OCI-LY3 (cell line): ENCODE results near the gene LGALS1.

Source experiments
- H2AFZ ChIP-seq: fragments of 200-600, 300-600 bp; shearing (Covaris generic); 2 replicates; pipeline ENCODE4 v1.6.0; 2014; ENCODE audit warnings: antibody characterized with exemption, low read depth, low read length
- H3K27ac ChIP-seq: fragments of 200-600, 300-600 bp; sonication (generic); 2 replicates; pipeline ENCODE4 v1.5.1; 2014; ENCODE audit warnings: mild to moderate bottlenecking, low read length, moderate library complexity, mixed read lengths
- H3K27me3 ChIP-seq: fragments of 200-600, 300-600 bp; sonication (generic); 2 replicates; pipeline ENCODE4 v1.6.1; 2014; ENCODE audit warnings: low read depth, low read length, mixed read lengths
- H3K36me3 ChIP-seq: fragments of 200-600, 300-600 bp; sonication (generic); replicated peaks from 2 replicates; pipeline ENCODE3; 2014; ENCODE audit warnings: low read depth, low read length, mixed read lengths
- H3K4me1 ChIP-seq: fragments of 300-600, 200-600 bp; sonication (generic); 2 replicates; pipeline ENCODE4 v1.6.1; 2014; ENCODE audit warnings: low read length, mixed read lengths
- H3K4me2 ChIP-seq: fragments of 200-600, 300-600 bp; sonication (generic); 2 replicates; pipeline ENCODE4 v1.6.1; 2014; ENCODE audit warnings: low read length, mixed read lengths
- H3K4me3 ChIP-seq: fragments of 300-600, 200-600 bp; sonication (generic); 2 replicates; pipeline ENCODE4 v1.5.1; 2014; ENCODE audit warnings: antibody characterized with exemption, mild to moderate bottlenecking, low read length, moderate library complexity
- H3K79me2 ChIP-seq: fragments of 300-600, 200-600 bp; shearing (Covaris generic); 2 replicates; pipeline ENCODE4 v1.6.1; 2014; ENCODE audit warnings: mild to moderate bottlenecking, low read length, mixed read lengths
- H3K9ac ChIP-seq: fragments of 300-600, 200-600 bp; shearing (Covaris generic); 2 replicates; pipeline ENCODE4 v1.6.0; 2014; ENCODE audit warnings: mild to moderate bottlenecking, low read length, moderate library complexity
- H3K9me3 ChIP-seq: fragments of 200-600, 300-600 bp; shearing (Covaris generic); 2 replicates; pipeline ENCODE4 v1.6.1; 2014; ENCODE audit warnings: low read length, mixed read lengths; ENCODE audit not compliant: insufficient read depth
- H4K20me1 ChIP-seq: fragments of 200-600, 300-600 bp; sonication (generic); 2 replicates; pipeline ENCODE4 v1.6.1; 2016; ENCODE audit warnings: low read length, mixed read lengths; ENCODE audit not compliant: insufficient read depth
- EZH2phosphoT487 ChIP-seq: fragments of 200-600 bp; shearing (Covaris generic); IDR thresholded peaks from 2 replicates; pipeline ENCODE4 v1.6.1; 2018; ENCODE audit warnings: antibody characterized with exemption, mixed run types, low read depth
- TF ChIP-seq, protein P1 (sequence below): fragments of 200-600, 300-600 bp; sonication (generic); IDR thresholded peaks from 2 replicates; pipeline ENCODE4 v1.5.1; 2014; ENCODE audit warnings: antibody characterized with exemption, low read length, low read depth

The LGALS1 gene

DNA sequence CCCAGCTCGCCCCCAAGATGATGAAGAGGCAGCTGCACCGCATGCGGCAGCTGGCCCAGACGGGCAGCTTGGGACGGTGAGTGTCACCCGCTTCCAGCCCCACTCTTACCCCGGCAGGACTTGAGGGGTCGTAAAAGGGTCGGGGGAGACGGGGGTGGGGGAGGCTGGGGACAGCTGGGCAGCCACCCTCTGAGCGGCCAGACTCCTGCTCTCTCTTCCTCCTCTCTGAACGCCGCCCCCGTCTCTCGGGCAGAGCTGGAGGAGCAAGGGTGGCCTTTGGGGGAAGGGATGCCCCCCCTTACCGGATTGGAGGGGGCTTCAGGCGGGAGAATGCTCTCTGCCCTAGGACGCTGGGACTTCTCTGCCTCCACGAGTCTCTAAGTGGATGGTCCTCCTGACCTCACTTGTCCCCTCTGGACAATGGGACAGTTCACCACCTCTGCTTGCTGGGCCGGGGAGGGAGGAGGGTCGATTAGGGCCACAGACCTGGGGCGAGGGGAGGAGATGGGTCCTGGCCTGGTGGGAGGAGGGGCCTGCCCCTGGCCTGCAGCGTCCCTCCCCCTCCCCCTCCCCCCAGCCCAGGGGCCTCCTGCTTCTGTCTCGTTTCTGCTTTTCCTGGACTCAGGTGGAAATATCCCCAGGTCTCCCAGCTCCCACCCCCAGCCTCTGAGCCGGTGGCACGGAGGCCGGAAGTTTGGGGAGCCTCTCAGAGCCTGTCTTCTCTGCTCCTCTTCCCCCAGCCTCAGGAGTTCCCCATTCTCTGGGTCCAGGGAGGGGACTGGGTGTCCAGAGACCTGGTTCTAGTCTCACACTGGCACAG, 35.5 kb upstream of the LGALS1 start:
- H3K4me3 ChIP-seq, result peak overlapping the region; percentile 94
- H2AFZ ChIP-seq, result no peak overlapping the region
- H3K9me3 ChIP-seq, result no peaks in the 10 kb centered on the region
- TF ChIP-seq EZH2phosphoT487, result no peak
- TF ChIP-seq, protein P1, sequence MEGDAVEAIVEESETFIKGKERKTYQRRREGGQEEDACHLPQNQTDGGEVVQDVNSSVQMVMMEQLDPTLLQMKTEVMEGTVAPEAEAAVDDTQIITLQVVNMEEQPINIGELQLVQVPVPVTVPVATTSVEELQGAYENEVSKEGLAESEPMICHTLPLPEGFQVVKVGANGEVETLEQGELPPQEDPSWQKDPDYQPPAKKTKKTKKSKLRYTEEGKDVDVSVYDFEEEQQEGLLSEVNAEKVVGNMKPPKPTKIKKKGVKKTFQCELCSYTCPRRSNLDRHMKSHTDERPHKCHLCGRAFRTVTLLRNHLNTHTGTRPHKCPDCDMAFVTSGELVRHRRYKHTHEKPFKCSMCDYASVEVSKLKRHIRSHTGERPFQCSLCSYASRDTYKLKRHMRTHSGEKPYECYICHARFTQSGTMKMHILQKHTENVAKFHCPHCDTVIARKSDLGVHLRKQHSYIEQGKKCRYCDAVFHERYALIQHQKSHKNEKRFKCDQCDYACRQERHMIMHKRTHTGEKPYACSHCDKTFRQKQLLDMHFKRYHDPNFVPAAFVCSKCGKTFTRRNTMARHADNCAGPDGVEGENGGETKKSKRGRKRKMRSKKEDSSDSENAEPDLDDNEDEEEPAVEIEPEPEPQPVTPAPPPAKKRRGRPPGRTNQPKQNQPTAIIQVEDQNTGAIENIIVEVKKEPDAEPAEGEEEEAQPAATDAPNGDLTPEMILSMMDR, result no peak
- peaks cover 55% of the 10 kb centered on the region for H3K4me1 ChIP-seq
- peaks cover 29% of the 10 kb centered on the region for H3K36me3 ChIP-seq
- H3K79me2 ChIP-seq, result peaks cover 36% of the 10 kb centered on the region
- H3K9ac ChIP-seq, result peak overlapping the region; percentile 99
- no peaks in the 10 kb centered on the region for H3K27me3 ChIP-seq
- peak overlapping the region; percentile 80 for H3K27ac ChIP-seq
- peaks cover 4% of the 10 kb centered on the region; the same call in 1 of the 2 replicates for H4K20me1 ChIP-seq
- H3K4me2 ChIP-seq, result peak overlapping the region; percentile 90

- Histone ChIP-seq H3K9ac (peak overlapping the region; percentile 99), H3K27ac (peak overlapping the region; percentile 80), H3K27me3 (no peaks in the 10 kb centered on the region), H3K79me2 (peaks cover 36% of the 10 kb centered on the region), H3K36me3 (peaks cover 35% of the 10 kb centered on the region), H3K9me3 (no peaks in the 10 kb centered on the region), H2AFZ (no peak overlapping the region), H3K4me2 (peak overlapping the region; percentile 90), H4K20me1 (peaks cover 4% of the 10 kb centered on the region; the same call in 1 of the 2 replicates), H3K4me1 (peaks cover 46% of the 10 kb centered on the region), H3K4me3 (peak overlapping the region; percentile 94)
- TF ChIP-seq, protein P1, result peak; percentile 12; the same call in 1 of the 2 replicates
- no peak for TF ChIP-seq EZH2phosphoT487
These were observed 34.6 kb upstream of the LGALS1 start for GRCh38 chr22:37640591-37641560.

DNA sequence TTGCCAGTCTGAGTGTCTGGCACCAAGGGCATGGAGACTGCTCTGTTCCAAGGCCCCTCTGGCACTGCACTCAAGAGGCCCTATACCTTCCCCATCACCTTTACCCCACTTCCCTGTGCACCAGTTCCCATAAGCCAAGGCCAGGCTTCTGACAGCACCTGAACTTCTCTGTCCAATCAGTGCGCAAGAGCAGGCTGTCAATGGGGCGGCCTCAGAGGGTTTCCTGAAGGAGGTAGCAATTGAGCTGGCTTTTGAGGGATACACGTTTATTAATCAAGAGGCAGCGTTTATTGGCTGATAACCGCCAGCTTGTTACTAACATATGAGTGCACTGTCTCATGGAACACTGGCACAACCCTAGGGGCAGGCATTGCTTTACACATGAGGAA, 33.9 kb upstream of the LGALS1 start:
- no peak overlapping the region for H3K9ac ChIP-seq
- no peak for TF ChIP-seq EZH2phosphoT487
- TF ChIP-seq, protein P1, result no peak
- no peaks in the 10 kb centered on the region for H3K9me3 ChIP-seq
- H3K36me3 ChIP-seq, result peaks cover 37% of the 10 kb centered on the region
- no peak overlapping the region for H2AFZ ChIP-seq
- peaks cover 39% of the 10 kb centered on the region for H3K4me1 ChIP-seq
- no peaks in the 10 kb centered on the region for H3K27me3 ChIP-seq
- peak overlapping the region; percentile 94 for H3K4me3 ChIP-seq
- H3K79me2 ChIP-seq, result peaks cover 36% of the 10 kb centered on the region
- peaks cover 4% of the 10 kb centered on the region; the same call in 1 of the 2 replicates for H4K20me1 ChIP-seq
- H3K4me2 ChIP-seq, result peak overlapping the region; percentile 90; the same call in 1 of the 2 replicates
- H3K27ac ChIP-seq, result peak overlapping the region; percentile 80; the same call in 1 of the 2 replicates
